HCT116 (cell line): ENCODE results near the gene ZCCHC17. TPM values are rescaled to one million over a fixed set of nuclear protein-coding genes. Genes with fewer than 3 reads are reported as not detected.
A peak's percentile ranks its signal among the peaks of the same experiment; 100 is the strongest.

Source experiments
- ATAC-seq: fragments of 200-7000 bp; cut with Tn5 transposase; 2 replicates; pipeline ENCODE4 v1.9.1; 2020; ENCODE audit warnings: mild to moderate bottlenecking, moderate library complexity
- BruUV-seq: library from RNA; stranded (reverse); fragments of 400-500 nt; replicated peaks from 2 replicates; lab custom pipeline; 2021; lab: Mats Ljungman, UMichigan
- CTCF ChIA-PET: fragments of 300-600 bp; sonication (Branson Sonifier 250); formaldehyde crosslinking; loops from one replicate; lab custom pipeline; 2021; ENCODE audit warnings: antibody characterized with exemption; lab: Charles Lee
- POLR2A ChIA-PET: fragments of 300-600, 350-600 bp; sonication (Branson Sonifier 250); formaldehyde crosslinking; loops from one replicate; lab custom pipeline; 2021; ENCODE audit warnings: antibody characterized with exemption; lab: Charles Lee
- RAD21 ChIA-PET, 2 experiments: fragments of 300-600 bp; sonication (Branson Sonifier 250); formaldehyde crosslinking; loops; one replicate each; lab custom pipeline; 2023; ENCODE audit warnings: low total read pairs in 2 of 2; ENCODE audit not compliant: uncharacterized antibody in 2 of 2, unreplicated experiment in 2 of 2, low non-redundant PET in 1 of 2; lab: Charles Lee
- DNase-seq: peaks from one replicate; pipeline ENCODE4 v3.0.0-alpha.2; 2010; ENCODE audit warnings: low read depth, low spot score
- H2AFZ ChIP-seq: fragments of 200-600 bp; shearing (Covaris generic), sonication (generic); 2 replicates; pipeline ENCODE4 v1.6.1; 2017; ENCODE audit warnings: low read depth, mixed run types, mixed read lengths, antibody characterized with exemption, low read length; ENCODE audit not compliant: poor library complexity, severe bottlenecking
- H3K27ac ChIP-seq: 2 replicates; pipeline ENCODE4 v1.5.1; 2012; ENCODE audit warnings: low read depth, low read length
- H3K27me3 ChIP-seq: fragments of 200-600 bp; sonication (generic); 2 replicates; pipeline ENCODE4 v1.6.1; 2016; ENCODE audit warnings: mixed run types, low read length, mixed read lengths; ENCODE audit not compliant: insufficient read depth
- H3K36me3 ChIP-seq, 2 experiments: fragments of 200-500 bp in 1 of 2; fragments of 200-600 bp in 1 of 2; sonication (Bioruptor generic) in 1 of 2; sonication (generic) in 1 of 2; 2 replicates each; pipeline versions ENCODE4 v1.5.1 to v1.6.1; 2014 to 2016; ENCODE audit warnings: low read length in 2 of 2, inconsistent platforms in 1 of 2, mixed read lengths in 1 of 2, mixed run types in 1 of 2; ENCODE audit not compliant: insufficient read depth in 2 of 2, control insufficient read depth in 1 of 2
- H3K4me1 ChIP-seq, 2 experiments: fragments of 200-600 bp in 1 of 2; sonication (generic) in 1 of 2; 2 replicates each; pipeline versions ENCODE4 v1.5.1 to v1.6.1; 2012 to 2017; ENCODE audit warnings: low read length in 2 of 2, inconsistent platforms in 1 of 2, mild to moderate bottlenecking in 1 of 2, mixed read lengths in 1 of 2, mixed run types in 1 of 2, moderate library complexity in 1 of 2; ENCODE audit not compliant: insufficient read depth in 2 of 2, control insufficient read depth in 1 of 2
- H3K4me2 ChIP-seq: fragments of 200-600 bp; sonication (generic); 2 replicates; pipeline ENCODE4 v1.6.1; 2017; ENCODE audit warnings: mixed run types, low read length, mixed read lengths
- H3K4me3 ChIP-seq, 2 experiments: fragments of 200-600 bp in 1 of 2; sonication (generic) in 1 of 2; replicated peaks in 1 of 2; 2 replicates each; pipeline ENCODE4 v1.5.1; 2011 to 2016; ENCODE audit warnings: low read length in 2 of 2, control low read depth in 1 of 2, low read depth in 1 of 2, mild to moderate bottlenecking in 1 of 2, mixed read lengths in 1 of 2, mixed run types in 1 of 2
- H3K79me2 ChIP-seq: fragments of 200-600 bp; sonication (generic); 2 replicates; pipeline ENCODE4 v1.6.1; 2017; ENCODE audit warnings: mild to moderate bottlenecking, mixed run types, low read length, moderate library complexity, mixed read lengths; ENCODE audit not compliant: insufficient read depth
- H3K9ac ChIP-seq: fragments of 200-600 bp; sonication (generic); 2 replicates; pipeline ENCODE4 v1.6.1; 2016; ENCODE audit warnings: low read length, mixed read lengths
- H3K9me2 ChIP-seq: fragments of 200-600 bp; sonication (generic), shearing (Covaris generic); 2 replicates; pipeline ENCODE4 v1.6.1; 2017; ENCODE audit warnings: mixed run types, mild to moderate bottlenecking, moderate library complexity; ENCODE audit not compliant: insufficient read depth
- H3K9me3 ChIP-seq, 2 experiments: fragments of 200-500 bp in 1 of 2; fragments of 200-600 bp in 1 of 2; sonication (Bioruptor generic) in 1 of 2; sonication (generic) in 1 of 2; 2 replicates each; pipeline ENCODE4 v1.6.1; 2014 to 2017; ENCODE audit warnings: low read length in 2 of 2, mixed read lengths in 2 of 2, inconsistent platforms in 1 of 2, low read depth in 1 of 2, mild to moderate bottlenecking in 1 of 2, mixed run types in 1 of 2, moderate library complexity in 1 of 2; ENCODE audit not compliant: control insufficient read depth in 1 of 2, insufficient read depth in 1 of 2
- H4K20me1 ChIP-seq: fragments of 200-600 bp; sonication (generic), shearing (Covaris generic); 2 replicates; pipeline ENCODE4 v1.6.1; 2017; ENCODE audit warnings: mixed run types, mild to moderate bottlenecking, moderate library complexity; ENCODE audit not compliant: insufficient read depth
- CBX3 ChIP-seq: IDR thresholded peaks from 2 replicates; pipeline ENCODE4 v1.6.1; 2012; ENCODE audit warnings: low read depth
- CEBPB ChIP-seq: IDR thresholded peaks from 2 replicates; pipeline ENCODE4 v1.6.1; 2012; ENCODE audit warnings: low read depth
- EGR1 ChIP-seq: IDR thresholded peaks from 2 replicates; pipeline ENCODE4 v1.6.1; 2012; ENCODE audit warnings: low read depth
- ELF1 ChIP-seq: IDR thresholded peaks from 2 replicates; pipeline ENCODE4 v1.6.1; 2012; ENCODE audit warnings: low read depth, borderline replicate concordance
- EZH2 ChIP-seq: fragments of 200-600 bp; sonication (generic); IDR thresholded peaks from 2 replicates; pipeline ENCODE4 v1.6.1; 2017; ENCODE audit warnings: antibody characterized with exemption, mixed run types
- EZH2phosphoT487 ChIP-seq: fragments of 200-600 bp; IDR thresholded peaks from 2 replicates; pipeline ENCODE4 v1.6.1; 2018; ENCODE audit warnings: antibody characterized with exemption, borderline replicate concordance
- FOSL1 ChIP-seq: IDR thresholded peaks from 2 replicates; pipeline ENCODE4 v1.6.1; 2012; ENCODE audit warnings: low read depth
- POLR2AphosphoS5 ChIP-seq: IDR thresholded peaks from 2 replicates; pipeline ENCODE4 v1.6.1; 2011; ENCODE audit warnings: mild to moderate bottlenecking, low read depth, low read length, moderate library complexity
- RAD21 ChIP-seq: IDR thresholded peaks from 2 replicates; pipeline ENCODE4 v1.6.1; 2012; ENCODE audit warnings: low read depth, mild to moderate bottlenecking
- REST ChIP-seq: IDR thresholded peaks from 2 replicates; pipeline ENCODE4 v1.6.1; 2012; ENCODE audit warnings: low read depth
- SIN3A ChIP-seq: IDR thresholded peaks from 2 replicates; pipeline ENCODE4 v1.6.1; 2012; ENCODE audit warnings: low read depth
- SP1 ChIP-seq: IDR thresholded peaks from 2 replicates; pipeline ENCODE4 v1.6.1; 2012; ENCODE audit warnings: low read depth
- TCF7L2 ChIP-seq: IDR thresholded peaks from 2 replicates; pipeline ENCODE4 v1.7.0; 2011; ENCODE audit warnings: borderline replicate concordance, inconsistent platforms; ENCODE audit not compliant: insufficient read depth, insufficient read length; ENCODE audit errors: extremely low read depth
- YY1 ChIP-seq: IDR thresholded peaks from 2 replicates; pipeline ENCODE4 v1.6.1; 2011; ENCODE audit warnings: low read length, low read depth, moderate library complexity, mild to moderate bottlenecking; ENCODE audit not compliant: insufficient replicate concordance; ENCODE audit errors: extremely low read depth
- ZBTB33 ChIP-seq: IDR thresholded peaks from 2 replicates; pipeline ENCODE4 v1.6.1; 2011; ENCODE audit warnings: mild to moderate bottlenecking, low read length, moderate library complexity; ENCODE audit not compliant: insufficient replicate concordance; ENCODE audit errors: extremely low read depth
- ZFX ChIP-seq: fragments of 450-650 bp; IDR thresholded peaks from 2 replicates; pipeline ENCODE4 v1.6.1; 2017
- ZNF274 ChIP-seq: fragments of 200-500 bp; sonication (Bioruptor generic); IDR thresholded peaks from 2 replicates; pipeline ENCODE4 v1.6.1; 2014; ENCODE audit warnings: mild to moderate bottlenecking, low read depth, low read length, inconsistent platforms
- intact Hi-C: fragments of 100-400 bp; cut with micrococcal nuclease; formaldehyde crosslinking; loops from 2 replicates; pipeline ENCODE4 v1.10.0; 2022
- total RNA-seq: library from RNA; stranded (reverse); gene quantifications from one replicate; pipeline ENCODE4 v1.2.1, GENCODE V29; 2021; ENCODE audit not compliant: unreplicated experiment
- TF ChIP-seq, protein P1 (sequence below): IDR thresholded peaks from 2 replicates; pipeline ENCODE4 v1.6.1; 2012

The ZCCHC17 gene
- total RNA-seq, 1 experiment from 2014 or later = 27.8 TPM

DNA sequence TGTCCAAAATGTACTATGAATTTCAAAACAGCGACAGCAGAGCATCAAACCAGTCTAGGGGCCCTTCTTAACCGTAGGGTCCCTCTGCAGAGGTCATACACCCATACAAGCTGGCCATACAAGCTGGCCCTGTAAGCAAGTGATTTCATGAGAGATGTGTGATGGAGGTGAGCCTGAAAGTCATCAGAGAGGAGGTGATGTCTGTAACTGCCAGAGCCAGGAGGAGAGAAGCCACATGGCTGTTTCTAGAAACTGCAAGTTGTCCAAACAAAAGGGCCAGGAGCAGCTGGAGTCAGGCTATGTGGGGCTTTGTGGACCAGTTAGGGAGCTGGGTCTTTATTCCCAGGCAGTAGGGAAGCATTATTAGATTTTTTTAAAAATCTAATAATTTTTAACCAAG, 101.4 kb downstream of the ZCCHC17 start:
- intact Hi-C loops = no loop called here
- H4K20me1 ChIP-seq = no peaks in the 10 kb centered on the region
- ATAC-seq (no peak), DNase-seq (no peak)
- H3K9me2 ChIP-seq = no peaks in the 10 kb centered on the region
- H3K79me2 ChIP-seq = no peaks in the 10 kb centered on the region
- BruUV-seq = no TSS peak
- H3K27me3 ChIP-seq = no peaks in the 10 kb centered on the region
- no peak overlapping the region for H3K27ac ChIP-seq
- POLR2A ChIA-PET = no interaction called here
- no peaks in the 10 kb centered on the region for H3K36me3 ChIP-seq
- H3K4me1 ChIP-seq = peaks cover 6 to 46% of the 10 kb centered on the region in 2 experiments; a peak in 2 of 4 replicates
- peak overlapping the region; percentile 64 for H2AFZ ChIP-seq
- RAD21 ChIA-PET = interaction anchor here (1.6 to 2.4 kb wide), 3 partner anchors 23 to 151 kb away, joined by 3 to 12 read pairs (median 9); no protein-coding TSS in a partner anchor
- H3K4me3 ChIP-seq = no peak overlapping the region
- peak overlapping the region; percentile 62 for H3K4me2 ChIP-seq
- CTCF ChIA-PET = interaction anchor here (2.0 kb wide), 1 partner anchor 391 kb away, joined by 13 read pairs; no protein-coding TSS in a partner anchor
- TF ChIP-seq CEBPB = no peak
- no peak for TF ChIP-seq EZH2phosphoT487
- no peak for TF ChIP-seq REST
- TF ChIP-seq FOSL1 = no peak
- TF ChIP-seq RAD21 = no peak
- TF ChIP-seq ZBTB33 = no peak
- TF ChIP-seq TCF7L2 = no peak
- TF ChIP-seq EZH2 = no peak
- TF ChIP-seq EGR1 = no peak
- no peak for TF ChIP-seq CBX3
- no peak for TF ChIP-seq ELF1
- no peak for TF ChIP-seq POLR2AphosphoS5
- TF ChIP-seq YY1 = no peak
- no peak for TF ChIP-seq ZNF274
- TF ChIP-seq SP1 = no peak
- TF ChIP-seq, protein P1, sequence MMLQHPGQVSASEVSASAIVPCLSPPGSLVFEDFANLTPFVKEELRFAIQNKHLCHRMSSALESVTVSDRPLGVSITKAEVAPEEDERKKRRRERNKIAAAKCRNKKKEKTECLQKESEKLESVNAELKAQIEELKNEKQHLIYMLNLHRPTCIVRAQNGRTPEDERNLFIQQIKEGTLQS = no peak
- TF ChIP-seq SIN3A = no peak
- TF ChIP-seq ZFX = no peak
- no peaks in the 10 kb centered on the region for H3K9me3 ChIP-seq
- no peak overlapping the region for H3K9ac ChIP-seq
